Loucy (cell line): ENCODE results near the gene SLC35F3.

ENCODE experiments used
- H2AFZ ChIP-seq: fragments of 200-600 bp; sonication (generic); 2 replicates; pipeline ENCODE4 v1.6.0; 2016; ENCODE audit warnings: antibody characterized with exemption, mild to moderate bottlenecking, low read length, moderate library complexity
- H3F3A ChIP-seq: fragments of 200-600 bp; 2 replicates; pipeline ENCODE4 v1.6.0; 2016; ENCODE audit warnings: antibody characterized with exemption, low read depth, mild to moderate bottlenecking
- H3K27me3 ChIP-seq: fragments of 200-600 bp; sonication (generic); 2 replicates; pipeline ENCODE4 v1.6.1; 2014; ENCODE audit warnings: low read length, mild to moderate bottlenecking; ENCODE audit not compliant: insufficient read depth, poor library complexity, severe bottlenecking
- H3K36me3 ChIP-seq: fragments of 200-600 bp; sonication (generic); 2 replicates; pipeline ENCODE4 v1.6.1; 2016; ENCODE audit warnings: low read length; ENCODE audit not compliant: insufficient read depth
- H3K4me1 ChIP-seq: fragments of 200-600 bp; sonication (generic); 2 replicates; pipeline ENCODE4 v1.5.1; 2014; ENCODE audit warnings: low read length, mild to moderate bottlenecking; ENCODE audit not compliant: insufficient read depth, poor library complexity, severe bottlenecking
- H3K4me2 ChIP-seq: fragments of 200-600 bp; sonication (generic); 2 replicates; pipeline ENCODE4 v1.6.0; 2014; ENCODE audit warnings: antibody characterized with exemption, low read length, low read depth, mild to moderate bottlenecking; ENCODE audit not compliant: poor library complexity, severe bottlenecking
- H3K4me3 ChIP-seq: fragments of 200-600 bp; sonication (generic); 2 replicates; pipeline ENCODE4 v1.5.1; 2014; ENCODE audit warnings: low read length, mild to moderate bottlenecking, mixed read lengths; ENCODE audit not compliant: poor library complexity, severe bottlenecking
- H3K79me2 ChIP-seq: fragments of 200-600 bp; sonication (generic); 2 replicates; pipeline ENCODE4 v1.6.1; 2014; ENCODE audit warnings: low read length; ENCODE audit not compliant: insufficient read depth
- H3K9ac ChIP-seq: fragments of 200-600 bp; sonication (generic); 2 replicates; pipeline ENCODE4 v1.6.0; 2014; ENCODE audit warnings: mild to moderate bottlenecking, low read depth, low read length, moderate library complexity; ENCODE audit not compliant: poor library complexity, severe bottlenecking
- H3K9me2 ChIP-seq: fragments of 200-600 bp; sonication (generic); replicated peaks from 2 replicates; pipeline ENCODE4 v1.6.1; 2016; ENCODE audit warnings: low read depth, low read length, mixed read lengths
- H3K9me3 ChIP-seq: fragments of 200-600 bp; sonication (generic); 2 replicates; pipeline ENCODE4 v1.6.1; 2014; ENCODE audit warnings: mild to moderate bottlenecking, antibody characterized with exemption, low read length, low read depth; ENCODE audit not compliant: insufficient read depth
- H4K20me1 ChIP-seq: fragments of 200-600 bp; sonication (generic); 2 replicates; pipeline ENCODE4 v1.6.0; 2014; ENCODE audit warnings: antibody characterized with exemption, low read length, mild to moderate bottlenecking; ENCODE audit not compliant: insufficient read depth, poor library complexity, severe bottlenecking
- CTCF ChIP-seq: fragments of 200-600 bp; sonication (generic); conservative IDR thresholded peaks from 2 replicates; pipeline ENCODE4 v1.5.1; 2014; ENCODE audit warnings: mild to moderate bottlenecking, antibody characterized with exemption, low read length
- EZH2phosphoT487 ChIP-seq: fragments of 200-600 bp; IDR thresholded peaks from 2 replicates; pipeline ENCODE4 v1.6.1; 2018; ENCODE audit warnings: antibody characterized with exemption, mild to moderate bottlenecking, moderate library complexity, borderline replicate concordance

The SLC35F3 gene

GRCh38 chr1:234231893-234232276 is 327.4 kb downstream of the SLC35F3 start:
- Histone ChIP-seq H3K9ac (no peak overlapping the region), H3K4me1 (peaks cover 57% of the 10 kb centered on the region), H2AFZ (no peak overlapping the region)

GRCh38 chr1:234234199-234234598 is 329.7 kb downstream of the SLC35F3 start:
- no peaks in the 10 kb centered on the region for H3K9me3 ChIP-seq
- no peak overlapping the region for H3K4me2 ChIP-seq
- H3K4me1 ChIP-seq = peaks cover 44% of the 10 kb centered on the region
- no peaks in the 10 kb centered on the region for H3K9me2 ChIP-seq
- no peaks in the 10 kb centered on the region for H3K36me3 ChIP-seq
- H3K9ac ChIP-seq = no peak overlapping the region
- TF ChIP-seq CTCF = no peak
- no peak for TF ChIP-seq EZH2phosphoT487
- no peaks in the 10 kb centered on the region for H3F3A ChIP-seq
- no peaks in the 10 kb centered on the region for H3K79me2 ChIP-seq
- H3K4me3 ChIP-seq = no peak overlapping the region
- no peaks in the 10 kb centered on the region for H3K27me3 ChIP-seq
- H2AFZ ChIP-seq = no peak overlapping the region
- no peaks in the 10 kb centered on the region for H4K20me1 ChIP-seq

More at GRCh38 chr1:234231893-234232276, 327.4 kb downstream of the SLC35F3 start:
- TF ChIP-seq EZH2phosphoT487 (no peak), CTCF (no peak)
- Histone ChIP-seq H4K20me1 (no peaks in the 10 kb centered on the region), H3K9me3 (no peaks in the 10 kb centered on the region), H3K4me3 (no peak overlapping the region), H3K9me2 (no peaks in the 10 kb centered on the region), H3K4me2 (no peak overlapping the region), H3K36me3 (no peaks in the 10 kb centered on the region), H3K27me3 (no peaks in the 10 kb centered on the region), H3F3A (no peaks in the 10 kb centered on the region), H3K79me2 (no peaks in the 10 kb centered on the region)

- Histone ChIP-seq H3F3A (no peaks in the 10 kb centered on the region), H3K79me2 (no peaks in the 10 kb centered on the region), H3K4me2 (peak overlapping the region; percentile 10), H2AFZ (no peak overlapping the region), H3K27me3 (no peaks in the 10 kb centered on the region), H3K4me3 (no peak overlapping the region), H3K9ac (no peak overlapping the region), H4K20me1 (no peaks in the 10 kb centered on the region), H3K4me1 (peaks cover 32% of the 10 kb centered on the region), H3K36me3 (no peaks in the 10 kb centered on the region), H3K9me3 (no peaks in the 10 kb centered on the region), H3K9me2 (no peaks in the 10 kb centered on the region)
- TF ChIP-seq CTCF (no peak), EZH2phosphoT487 (no peak)
Measured at GRCh38 chr1:234235434-234235881, 331.0 kb downstream of the SLC35F3 start.
